HG03439 (cell line): ENCODE measurements around the gene AQP2.

Source experiments
- ATAC-seq: cut with Tn5 transposase; IDR thresholded peaks from one replicate; pipeline ENCODE4 v1.9.1; 2021; ENCODE audit warnings: mild to moderate bottlenecking, moderate library complexity; ENCODE audit not compliant: unreplicated experiment

The AQP2 gene

DNA sequence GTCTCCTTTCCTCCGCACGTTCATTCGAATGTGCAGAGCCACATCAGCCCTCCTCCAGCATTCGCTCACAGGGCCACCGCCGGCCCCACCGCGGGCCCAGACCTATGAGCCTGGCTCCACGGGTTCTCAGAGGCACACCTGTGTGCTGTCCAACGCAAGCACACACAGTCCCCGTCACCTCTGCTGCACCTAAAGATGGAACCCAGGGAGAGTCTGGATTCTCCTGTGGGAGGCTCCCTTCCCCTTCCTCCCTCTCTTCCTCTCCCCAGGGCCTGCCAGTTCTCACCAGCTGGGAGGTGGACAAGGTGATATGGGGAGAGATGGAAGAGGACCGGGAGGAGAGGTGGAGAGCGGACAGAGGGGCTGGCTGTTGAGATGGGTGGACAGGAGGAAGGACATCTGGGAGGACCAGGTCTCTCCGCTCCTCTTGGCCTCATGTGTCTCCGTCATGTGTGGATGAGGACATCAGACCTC lies 17.3 kb downstream of the AQP2 start:
- ATAC-seq: no peak

DNA sequence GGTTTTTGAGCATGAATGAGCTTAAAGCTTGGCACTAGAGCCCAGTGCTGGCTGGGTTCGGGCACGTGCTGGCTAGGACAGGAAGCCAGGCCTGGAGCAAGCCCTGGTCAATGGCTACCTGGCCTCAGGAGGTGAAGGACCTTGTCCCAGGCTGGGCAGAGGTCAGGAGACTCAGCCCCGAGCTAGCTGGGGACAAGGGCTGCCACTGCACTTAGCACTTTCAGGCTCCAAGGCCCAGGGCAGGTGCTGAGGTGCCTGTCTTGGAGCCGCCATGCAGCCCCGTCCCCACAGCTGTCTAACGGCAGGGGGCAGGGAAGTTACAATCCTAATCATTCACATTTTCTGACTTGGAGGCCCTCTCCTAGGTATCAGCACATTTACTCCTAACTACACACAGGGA lies 17.9 kb downstream of the AQP2 start:
- ATAC-seq: no peak

DNA sequence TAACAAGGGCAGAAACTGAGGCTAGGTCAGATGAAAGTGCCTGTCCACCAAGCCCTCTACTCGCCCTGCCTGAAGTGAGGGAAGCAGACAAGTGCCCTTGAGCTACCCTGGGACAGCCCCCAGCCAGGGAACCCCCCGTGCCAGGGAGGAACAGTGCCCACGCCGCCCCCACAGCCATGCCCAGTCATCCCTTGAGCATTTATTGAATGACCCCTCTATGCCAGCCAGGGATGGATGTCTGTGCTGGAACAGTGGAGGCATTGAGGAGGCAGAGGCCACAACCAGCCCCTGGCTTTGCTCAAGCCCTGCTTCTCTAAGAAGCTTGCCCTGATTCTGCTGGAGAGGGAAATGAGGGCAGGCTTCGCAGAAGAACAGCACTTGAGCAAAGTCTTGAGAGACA lies 18.5 kb downstream of the AQP2 start:
- ATAC-seq: no peak

DNA sequence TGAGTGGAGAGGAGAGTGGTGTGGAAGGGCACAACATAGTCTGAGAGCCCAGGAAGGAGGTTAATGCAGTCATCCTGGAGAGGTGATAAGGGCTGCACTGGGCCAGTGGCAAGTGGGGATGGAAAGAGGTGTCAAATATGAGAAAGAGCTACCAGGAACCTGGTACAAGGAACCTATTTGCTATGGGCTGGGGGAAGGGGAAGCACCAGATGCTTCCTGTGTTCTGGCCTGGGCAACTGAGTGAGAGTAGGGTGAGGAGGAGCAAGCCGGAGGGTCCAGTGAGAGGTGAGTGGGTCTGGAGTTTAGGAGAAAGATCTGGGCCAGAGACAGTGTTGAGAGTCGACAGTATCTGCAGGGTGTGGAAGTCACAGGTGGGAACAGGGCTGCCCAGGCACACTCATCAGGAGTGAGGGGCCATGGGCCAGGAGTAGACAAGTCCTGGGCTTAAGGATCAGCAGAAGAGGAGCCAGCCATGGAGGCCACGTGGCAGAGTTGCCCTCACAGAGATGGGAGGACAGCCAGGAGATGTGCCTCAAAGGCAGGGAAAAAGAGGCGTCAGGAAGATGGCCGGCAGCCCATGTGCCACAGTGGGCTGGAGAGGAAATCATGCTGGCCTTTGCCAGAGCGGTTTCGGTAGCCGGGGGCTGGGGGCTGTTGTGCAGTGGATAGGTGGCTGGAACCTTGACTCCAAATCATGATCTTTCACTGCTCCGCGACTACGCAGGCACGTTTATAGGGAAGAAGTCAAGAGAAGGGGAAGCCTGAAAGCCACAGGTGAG lies 19.3 kb downstream of the AQP2 start:
- ATAC-seq: no peak

DNA sequence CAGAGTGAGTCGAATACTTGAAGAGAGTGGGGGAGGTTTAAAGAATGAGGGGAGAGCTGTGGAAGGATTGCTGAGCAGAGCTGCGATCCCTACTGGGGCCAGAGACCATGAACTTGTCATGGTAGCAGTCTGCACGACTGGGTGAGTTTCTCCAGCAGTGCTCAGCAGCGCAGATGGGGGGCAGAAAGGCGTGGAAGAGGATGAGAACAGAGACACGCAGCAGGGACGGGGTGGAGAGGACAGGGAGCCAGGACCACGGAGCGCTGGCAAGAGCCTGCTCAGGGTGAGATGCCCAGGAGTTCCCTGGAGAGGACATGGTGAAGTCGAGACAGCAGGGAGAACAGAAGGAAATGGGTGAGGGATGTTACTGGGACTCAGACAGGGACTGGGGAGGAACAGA lies 20.1 kb downstream of the AQP2 start:
- ATAC-seq: no peak

DNA sequence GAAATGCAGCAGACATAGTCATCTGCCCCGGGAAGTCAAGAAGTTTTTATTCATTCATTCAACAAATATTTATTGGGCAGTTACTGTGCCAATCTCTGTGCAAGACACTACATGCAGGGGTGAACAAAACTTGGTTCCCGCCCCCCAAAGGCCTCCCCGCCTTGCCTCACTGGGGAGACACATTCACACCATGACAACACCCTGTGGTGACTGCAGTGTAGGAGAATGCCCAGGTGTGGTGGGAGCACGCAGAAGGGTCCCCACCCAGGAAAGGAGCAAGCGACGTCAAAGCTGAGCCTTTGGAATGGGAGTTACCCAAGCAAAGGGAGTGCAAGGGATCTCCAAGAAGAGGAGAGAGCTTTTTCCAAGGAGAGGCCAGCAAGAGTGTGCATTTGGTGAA lies 20.6 kb downstream of the AQP2 start:
- ATAC-seq: no peak

DNA sequence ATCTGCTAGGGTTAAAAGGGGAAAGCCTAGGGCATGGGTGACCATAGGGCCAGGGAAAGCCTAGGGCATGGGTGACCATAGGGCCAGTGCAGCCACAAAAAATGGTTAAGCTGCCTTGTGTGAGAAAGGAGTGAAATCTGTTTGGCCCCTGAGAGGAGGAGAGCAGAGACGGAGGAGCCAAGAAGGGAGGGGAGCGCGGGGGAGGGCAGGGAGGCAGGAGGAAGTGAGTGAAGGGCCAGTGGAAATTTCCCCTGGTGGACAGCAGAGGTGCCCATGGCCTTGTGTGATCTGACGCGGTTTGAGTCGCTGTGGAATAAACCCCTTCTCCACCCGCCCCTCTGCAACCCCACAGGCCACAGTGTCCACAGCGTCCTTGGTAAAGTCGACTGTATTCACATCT lies 21.6 kb downstream of the AQP2 start:
- no peak for ATAC-seq

DNA sequence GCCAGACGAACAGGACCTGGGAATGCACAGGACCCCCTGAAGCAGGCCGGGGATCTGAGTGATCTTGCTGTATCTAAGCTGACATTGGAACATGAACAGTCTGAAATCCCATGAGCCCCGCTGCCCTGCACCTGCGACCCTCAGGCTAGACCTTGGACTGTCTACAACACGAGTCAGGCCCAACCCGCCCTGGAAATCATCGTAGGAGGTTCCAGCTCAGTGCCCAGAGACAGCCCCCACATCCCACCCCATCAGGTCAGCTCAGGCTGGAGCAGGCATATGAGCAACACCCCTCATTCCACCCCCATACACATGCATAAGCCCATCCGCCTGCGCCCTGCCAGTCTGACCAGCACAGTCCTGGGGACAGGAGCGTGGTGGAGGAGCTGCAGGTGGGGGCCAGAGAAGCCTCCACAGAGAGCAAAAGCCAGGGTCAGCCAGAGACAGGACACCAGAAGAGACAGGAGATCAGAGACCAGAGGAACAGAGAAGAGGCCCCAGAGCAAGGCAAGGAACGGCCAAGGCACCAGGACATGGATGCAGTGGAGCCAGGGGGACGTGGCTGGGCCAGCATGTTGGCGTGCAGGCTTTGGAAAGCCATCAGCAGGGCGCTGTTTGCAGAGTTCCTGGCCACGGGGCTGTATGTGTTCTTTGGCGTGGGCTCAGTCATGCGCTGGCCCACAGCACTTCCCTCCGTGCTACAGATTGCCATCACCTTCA lies 22.3 kb downstream of the AQP2 start, which contains the start of gene AQP6:
TSS of gene AQP6 (plus strand) at position 307 of the 720 bp plus-strand sequence. CDS start at position 534, 227 bp downstream.
- ATAC-seq: no peak

DNA sequence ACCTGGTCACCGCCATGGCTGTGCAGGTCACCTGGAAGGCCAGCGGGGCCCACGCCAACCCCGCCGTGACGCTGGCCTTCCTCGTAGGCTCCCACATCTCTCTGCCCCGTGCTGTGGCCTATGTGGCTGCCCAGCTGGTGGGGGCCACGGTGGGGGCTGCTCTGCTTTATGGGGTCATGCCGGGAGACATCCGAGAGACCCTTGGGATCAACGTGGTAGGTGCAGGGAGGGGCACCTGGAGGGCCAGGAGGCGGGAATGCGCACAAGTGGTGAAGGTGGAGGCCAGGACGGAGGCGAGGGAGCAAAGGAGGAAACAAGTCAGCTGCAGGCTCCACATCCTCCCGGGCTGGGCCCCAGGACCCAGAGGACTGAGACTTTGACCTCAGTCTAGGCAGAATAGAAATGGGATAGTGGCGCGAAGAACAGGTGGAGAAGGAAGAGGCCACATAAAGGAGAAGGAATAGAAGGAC lies 22.9 kb downstream of the AQP2 start:
- no peak for ATAC-seq

DNA sequence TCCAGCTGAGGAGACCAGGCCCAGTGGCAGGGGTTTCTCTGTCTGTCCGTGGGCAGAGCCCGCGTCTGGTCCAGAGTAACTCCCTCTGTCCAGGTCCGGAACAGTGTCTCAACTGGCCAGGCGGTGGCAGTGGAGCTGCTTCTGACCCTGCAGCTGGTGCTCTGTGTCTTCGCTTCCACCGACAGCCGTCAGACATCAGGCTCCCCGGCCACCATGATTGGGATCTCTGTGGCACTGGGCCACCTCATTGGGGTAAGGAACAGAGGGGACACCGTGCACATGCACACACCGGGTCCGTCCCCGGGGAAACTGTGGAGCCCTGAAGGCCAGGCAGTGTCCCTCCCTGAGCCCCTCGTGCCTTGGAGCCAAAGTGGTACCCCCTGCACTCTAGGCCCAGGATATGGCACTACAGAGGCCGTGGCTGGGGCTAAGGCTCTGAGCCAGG lies 23.7 kb downstream of the AQP2 start:
- no peak for ATAC-seq

DNA sequence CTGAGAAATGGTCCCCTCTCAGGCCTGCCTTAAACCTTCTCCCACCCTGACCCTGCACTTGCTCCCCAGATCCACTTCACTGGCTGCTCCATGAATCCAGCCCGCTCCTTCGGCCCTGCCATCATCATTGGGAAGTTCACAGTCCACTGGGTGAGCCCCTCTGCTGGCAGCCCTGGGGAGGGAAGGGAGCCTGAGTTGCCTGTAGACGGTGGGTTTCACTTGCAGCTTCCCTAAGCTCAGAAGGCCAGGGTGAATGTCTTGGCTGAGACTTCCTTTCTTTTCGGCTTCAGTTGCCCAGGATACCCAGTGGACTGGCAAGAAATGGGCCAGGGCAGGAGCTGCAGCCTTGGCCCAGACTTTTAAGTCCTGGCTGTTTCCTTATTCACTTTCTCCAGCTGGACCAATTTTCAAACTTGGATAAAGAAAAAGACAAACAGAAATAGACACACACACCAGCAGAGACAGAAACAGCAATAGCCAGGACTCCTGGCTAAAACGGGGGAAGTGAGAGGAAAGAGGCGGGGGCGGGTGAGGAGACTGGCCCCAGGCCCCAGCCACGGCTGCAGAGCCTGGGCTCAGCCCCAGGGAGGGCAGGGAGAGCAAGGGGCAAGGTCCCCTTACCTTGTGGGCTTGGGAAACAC lies 24.3 kb downstream of the AQP2 start:
- no peak for ATAC-seq

DNA sequence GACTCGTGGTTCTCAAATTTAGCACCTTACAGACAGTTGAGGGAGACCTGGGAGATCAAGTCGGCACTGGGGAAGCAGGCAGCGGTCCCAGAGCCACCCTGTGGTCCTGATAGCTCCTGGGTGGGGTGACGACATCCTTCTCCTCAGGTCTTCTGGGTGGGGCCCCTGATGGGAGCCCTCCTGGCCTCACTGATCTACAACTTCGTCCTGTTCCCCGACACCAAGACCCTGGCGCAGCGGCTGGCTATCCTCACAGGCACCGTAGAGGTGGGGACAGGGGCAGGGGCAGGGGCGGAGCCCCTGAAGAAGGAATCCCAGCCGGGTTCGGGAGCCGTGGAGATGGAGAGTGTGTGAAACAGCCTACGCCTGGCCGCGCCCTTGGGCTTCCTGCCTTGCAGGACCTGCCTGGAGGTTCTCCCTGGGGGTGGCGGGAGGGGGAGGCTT lies 24.8 kb downstream of the AQP2 start:
- no peak for ATAC-seq

DNA sequence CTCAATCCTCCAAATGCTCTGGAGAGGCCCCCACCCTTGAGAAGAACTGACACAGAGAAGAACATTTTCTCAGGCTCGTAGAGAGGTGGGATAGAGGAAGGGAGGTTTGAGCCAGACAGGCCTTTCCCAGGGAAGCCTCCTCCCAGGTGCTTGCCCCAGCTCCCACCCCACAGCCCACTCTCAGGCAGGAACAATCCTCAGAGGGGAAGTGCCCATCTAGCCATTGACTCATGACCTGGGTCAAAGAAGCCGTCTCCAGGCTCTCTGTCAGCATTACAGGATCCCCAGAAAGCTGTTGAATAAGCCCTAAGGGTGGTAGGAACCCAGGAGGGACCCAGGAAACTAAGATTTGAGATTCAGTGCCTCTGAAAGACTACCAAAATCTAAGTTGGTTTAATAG lies 26.0 kb downstream of the AQP2 start:
- ATAC-seq: no peak

DNA sequence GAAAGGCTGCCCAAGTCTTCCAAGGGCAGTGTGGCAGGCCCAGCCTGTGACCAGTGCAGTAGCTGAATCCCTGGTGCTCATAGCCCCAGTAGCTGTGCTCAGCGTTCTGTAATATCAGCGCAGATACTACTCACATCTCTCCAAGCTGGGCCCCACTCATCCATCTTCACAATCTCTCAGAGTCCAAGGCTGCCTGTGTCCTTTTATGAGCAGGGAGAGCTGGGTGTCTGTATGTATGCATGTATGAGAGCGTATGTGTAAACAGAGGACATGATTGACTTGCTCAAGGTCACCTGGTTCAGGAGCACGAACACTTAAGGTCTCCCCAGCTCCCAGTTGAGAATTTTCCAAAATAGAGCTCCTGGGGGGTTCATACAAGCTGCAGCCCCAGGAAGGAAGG lies 27.6 kb downstream of the AQP2 start:
- ATAC-seq: no peak

DNA sequence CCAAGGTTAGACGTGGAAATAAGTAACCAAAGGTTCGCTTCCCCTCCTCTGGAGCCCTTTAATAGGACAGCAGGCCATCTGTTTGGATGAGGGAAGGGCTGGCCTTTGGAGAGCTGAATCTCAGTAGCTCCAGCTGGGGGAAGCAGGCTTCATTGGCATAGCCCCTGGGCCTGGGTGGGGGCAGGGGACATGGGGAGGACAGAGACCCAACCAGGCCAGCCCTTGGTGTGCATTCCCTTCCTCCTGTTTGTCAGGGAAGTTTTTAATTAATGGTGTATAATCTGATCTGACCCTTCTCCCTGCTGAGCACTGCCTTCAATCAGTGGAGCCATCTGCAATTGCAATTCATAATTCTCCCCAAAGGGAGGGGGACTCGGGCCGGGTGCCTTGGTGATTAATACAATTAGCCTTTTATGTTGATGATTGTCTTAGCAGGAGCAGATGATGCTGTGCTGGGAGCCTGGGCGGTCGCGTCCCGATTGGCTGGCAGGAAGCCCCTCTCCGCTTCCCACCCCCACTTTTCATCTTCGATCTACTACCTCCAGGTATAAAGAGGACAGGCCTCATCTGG lies 28.6 kb downstream of the AQP2 start:
- no peak for ATAC-seq

DNA sequence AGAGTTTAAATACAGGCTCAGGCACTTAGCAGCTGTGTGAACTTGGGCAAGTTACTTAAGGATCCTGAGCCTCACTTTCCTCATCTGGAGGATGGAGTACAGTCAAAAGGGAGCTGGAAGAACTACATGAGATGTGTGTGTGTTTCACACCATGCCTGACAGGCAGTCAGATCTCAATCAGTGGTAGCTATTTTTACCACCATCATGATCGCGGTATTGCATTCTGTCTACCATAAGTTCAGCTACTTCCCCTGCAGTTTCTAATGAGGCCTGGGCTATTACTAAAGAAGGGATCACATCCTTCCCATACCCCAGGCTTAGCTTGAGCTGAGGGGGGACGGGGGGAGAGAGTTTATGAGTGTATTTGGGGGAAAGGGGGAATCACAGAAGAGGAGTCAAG lies 29.3 kb downstream of the AQP2 start:
- no peak for ATAC-seq

DNA sequence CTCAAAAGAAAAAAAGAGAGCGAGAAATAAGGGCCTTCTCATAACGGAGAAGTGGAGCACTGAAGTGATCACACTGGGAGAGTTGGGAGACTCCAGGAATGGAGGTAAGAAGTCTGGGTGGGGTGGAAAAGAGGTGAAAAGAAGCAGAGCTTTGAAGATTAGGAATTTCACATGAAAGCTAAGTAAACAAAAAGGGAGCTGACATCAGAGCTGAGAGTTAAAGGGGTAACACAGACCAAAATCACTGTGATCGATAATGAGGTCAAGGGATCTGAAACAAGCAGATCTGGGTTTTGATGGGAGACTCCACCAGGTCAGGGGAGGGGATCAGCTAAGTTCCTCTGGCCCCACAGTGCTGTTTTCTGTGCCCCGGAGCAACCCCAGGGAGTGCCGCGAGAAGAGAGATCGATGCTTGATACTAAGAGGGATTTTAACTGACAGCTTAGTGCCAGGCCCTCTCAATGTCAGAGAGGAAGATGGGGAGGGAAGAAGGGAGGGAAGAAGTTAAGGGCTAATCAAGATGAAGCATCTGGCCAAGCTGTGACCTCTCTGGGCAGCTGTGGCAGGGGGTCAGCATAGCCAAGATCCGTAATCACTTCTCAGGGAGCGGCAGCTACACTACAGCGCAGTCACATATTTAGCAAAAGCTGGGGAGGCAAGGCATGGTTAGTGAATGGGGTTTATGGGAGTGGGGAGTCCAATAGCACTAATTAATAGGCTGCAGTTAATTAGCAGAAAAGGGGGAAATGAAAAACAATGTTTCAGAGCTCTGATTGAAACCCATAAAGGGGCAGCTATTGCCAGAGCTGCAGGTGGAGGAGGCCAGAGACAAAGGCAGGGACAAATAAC lies 30.2 kb downstream of the AQP2 start:
- no peak for ATAC-seq

DNA sequence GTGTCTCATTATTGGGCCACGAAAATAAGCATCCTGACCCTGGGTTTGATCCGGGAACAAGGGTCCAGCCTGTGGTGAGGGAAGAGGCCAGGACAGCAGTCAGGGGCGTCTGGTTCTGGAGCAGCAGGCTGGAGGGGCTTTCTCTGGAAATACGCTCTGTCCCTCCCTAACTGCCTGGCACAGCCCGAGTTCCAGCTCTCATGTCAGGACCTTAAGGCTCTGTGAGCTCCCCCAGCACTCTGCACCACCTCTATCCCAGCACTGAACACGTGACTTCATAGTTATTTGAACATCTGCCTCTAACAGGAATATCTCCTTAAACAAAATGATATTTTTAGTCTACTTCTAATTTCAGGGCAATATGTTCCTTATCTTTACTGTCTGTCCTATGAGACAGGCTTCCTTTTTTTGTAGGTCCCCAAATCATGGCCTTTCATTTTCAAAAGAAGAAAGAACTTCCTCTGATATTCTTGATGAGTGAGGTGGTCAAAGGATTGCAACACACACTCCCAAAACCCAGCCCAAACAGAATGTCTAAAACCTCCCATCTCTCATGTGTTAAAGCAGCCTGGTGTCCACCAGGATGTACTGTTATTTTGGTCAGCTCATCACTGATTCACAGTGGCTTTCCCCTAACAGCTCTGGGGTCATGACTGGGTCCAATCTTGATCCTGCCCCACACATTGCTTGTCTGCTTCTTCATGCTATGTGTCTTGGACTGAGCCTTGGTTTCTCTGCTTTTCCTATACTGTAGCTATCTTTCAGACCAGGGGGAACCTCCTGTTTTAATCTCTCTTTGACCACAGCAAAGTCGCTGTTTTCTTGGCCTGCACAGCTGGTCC lies 31.9 kb downstream of the AQP2 start:
- no peak for ATAC-seq

DNA sequence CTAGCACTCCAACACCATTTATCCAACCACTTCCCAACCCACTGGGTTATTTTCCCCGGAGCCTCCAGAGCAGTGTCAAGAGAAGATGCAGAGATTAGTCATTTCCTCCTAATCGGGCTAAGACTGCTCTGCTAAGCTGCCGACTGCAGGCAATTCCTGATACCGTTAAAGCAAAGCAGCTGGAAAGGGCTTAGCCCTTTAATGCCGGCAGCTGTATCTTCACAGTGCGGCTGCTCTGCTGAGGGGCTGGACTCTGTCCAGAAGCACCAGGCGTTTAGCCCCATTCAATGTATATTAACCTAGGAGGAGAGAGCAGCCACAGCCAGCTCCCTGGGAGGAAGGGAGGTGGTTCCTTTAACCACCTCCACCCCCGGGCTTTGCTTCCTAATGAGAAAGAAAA lies 33.4 kb downstream of the AQP2 start:
- ATAC-seq: no peak
